Gastrocnemius medialis (tissue), 4 donors: Measurements from ENCODE around the gene STKLD1. TPM values are rescaled to one million over a fixed set of nuclear protein-coding genes. Genes with fewer than 3 reads are reported as not detected.
A peak's percentile ranks its signal among the peaks of the same experiment; 100 is the strongest.

Source experiments
- ATAC-seq, 2 donors: fragments of 150-250 bp; one replicate each; pipeline ENCODE4 v1.9.1; 2016
- DNase-seq, 2 donors: peaks; one replicate each; pipeline ENCODE4 v3.0.0-alpha.2; 2019
- H3K27ac ChIP-seq, 4 donors: fragments of 200-600 bp; sonication (generic); 1 replicate in 1 of 4; 2 replicates in 3 of 4; pipeline ENCODE4 v1.5.1; 2016 to 2018; ENCODE audit warnings: mild to moderate bottlenecking in 2 of 4, moderate library complexity in 1 of 4
- H3K27me3 ChIP-seq, 3 donors: fragments of 200-600 bp; sonication (generic) in 2 of 3; 1 replicate in 1 of 3; 2 replicates in 2 of 3; pipeline versions ENCODE4 v1.5.1 to v1.6.0; 2016 to 2019; ENCODE audit warnings: mild to moderate bottlenecking in 1 of 3, moderate library complexity in 1 of 3
- H3K36me3 ChIP-seq, 2 donors: fragments of 200-600 bp; sonication (generic) in 1 of 2; one replicate each; pipeline ENCODE4 v1.5.1; 2017 to 2018
- H3K4me1 ChIP-seq, 2 donors: fragments of 200-600 bp; sonication (generic) in 1 of 2; one replicate each; pipeline ENCODE4 v1.5.1; 2016 to 2017; ENCODE audit warnings: mild to moderate bottlenecking in 2 of 2
- H3K4me3 ChIP-seq, 4 donors: fragments of 200-600 bp; sonication (generic) in 3 of 4; 1 replicate in 1 of 4; 2 replicates in 3 of 4; pipeline ENCODE4 v1.5.1; 2016 to 2019; ENCODE audit warnings: mild to moderate bottlenecking in 2 of 4
- H3K9me3 ChIP-seq, 3 donors: fragments of 200-600 bp; sonication (generic) in 2 of 3; 1 replicate in 1 of 3; 2 replicates in 2 of 3; pipeline ENCODE4 v1.5.1; 2016 to 2019
- POLR2A ChIP-seq, 2 donors: fragments of 450-650 bp; IDR thresholded peaks; one replicate each; pipeline ENCODE4 v1.6.1; 2017; ENCODE audit warnings: antibody characterized with exemption in 2 of 2, mild to moderate bottlenecking in 2 of 2, moderate library complexity in 2 of 2
- in situ Hi-C, 4 donors: fragments of 200-750 bp; cut with MboI; loops; one replicate each; pipeline versions ENCODE4 v1.15.0 to v1.8.0; 2017; ENCODE audit warnings: low sequenced_read_pairs in 4 of 4
- intact Hi-C: fragments of 100-400 bp; cut with DNase I; formaldehyde crosslinking; loops from one replicate; pipeline ENCODE4 v1.15.1; 2023; ENCODE audit warnings: low total_unique reads
- total RNA-seq, 4 donors: library from RNA; depleted of rRNA; stranded (reverse); fragments of >200 nt; gene quantifications; one replicate each; pipeline versions ENCODE4 v1.1.0 to v1.2.3, GENCODE V29; 2016
- TF ChIP-seq, protein P1 (sequence below), 5 experiments: fragments of 450-650 bp in 3 of 5; fragments of 200-600 bp in 2 of 5; sonication (generic) in 2 of 5; IDR thresholded peaks in 4 of 5; conservative IDR thresholded peaks in 1 of 5; 1 replicate in 4 of 5; 2 replicates in 1 of 5; pipeline ENCODE4 v1.5.1; 2016 to 2019; ENCODE audit warnings: antibody characterized with exemption in 5 of 5, mild to moderate bottlenecking in 3 of 5, moderate library complexity in 3 of 5

The STKLD1 gene
- total RNA-seq, 4 donors from 2014 or later, result 0.35 to 1.4 (median 1.1) TPM; not detected in 1

DNA sequence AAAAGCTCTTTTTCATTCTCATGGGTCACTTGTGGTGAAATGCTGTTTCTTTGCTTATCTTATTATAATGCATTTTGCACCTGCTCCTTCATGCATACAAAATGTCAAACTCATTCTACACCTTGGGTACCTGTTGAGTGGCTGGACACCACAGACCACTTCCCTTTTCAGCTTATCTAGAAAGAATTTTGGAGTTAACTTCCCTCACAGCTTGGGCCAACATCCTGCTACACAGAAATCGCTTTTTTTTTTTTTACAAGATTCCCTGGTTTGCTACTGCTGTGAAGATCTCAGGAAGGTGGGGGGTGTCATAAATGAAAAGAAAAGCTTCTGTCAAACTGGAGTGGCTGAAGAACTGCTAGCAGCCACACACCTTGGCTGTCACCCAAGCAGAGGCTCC lies 39.0 kb downstream of the STKLD1 start:
- peaks cover 21 to 23% of the 10 kb centered on the region in 2 donors for H3K4me1 ChIP-seq
- H3K9me3 ChIP-seq, result no peaks in the 10 kb centered on the region
- H3K4me3 ChIP-seq, result no peak overlapping the region
- no peaks in the 10 kb centered on the region for H3K27me3 ChIP-seq
- intact Hi-C loops (loop anchor here (5.0 kb wide), 2 partner anchors 38 to 743 kb away; partner anchors contain the start of genes GTF3C4, STKLD1 and SURF4), in situ Hi-C loops (loop anchor here in 2 of 4 donors (10.0 kb wide), 1 partner anchor 70 kb away; no protein-coding TSS in a partner anchor)
- no peak overlapping the region for H3K27ac ChIP-seq
- DNase-seq (no peak), ATAC-seq (no peak)
- H3K36me3 ChIP-seq, result peaks cover 0 to 47% of the 10 kb centered on the region in 2 donors
- TF ChIP-seq, protein P1, sequence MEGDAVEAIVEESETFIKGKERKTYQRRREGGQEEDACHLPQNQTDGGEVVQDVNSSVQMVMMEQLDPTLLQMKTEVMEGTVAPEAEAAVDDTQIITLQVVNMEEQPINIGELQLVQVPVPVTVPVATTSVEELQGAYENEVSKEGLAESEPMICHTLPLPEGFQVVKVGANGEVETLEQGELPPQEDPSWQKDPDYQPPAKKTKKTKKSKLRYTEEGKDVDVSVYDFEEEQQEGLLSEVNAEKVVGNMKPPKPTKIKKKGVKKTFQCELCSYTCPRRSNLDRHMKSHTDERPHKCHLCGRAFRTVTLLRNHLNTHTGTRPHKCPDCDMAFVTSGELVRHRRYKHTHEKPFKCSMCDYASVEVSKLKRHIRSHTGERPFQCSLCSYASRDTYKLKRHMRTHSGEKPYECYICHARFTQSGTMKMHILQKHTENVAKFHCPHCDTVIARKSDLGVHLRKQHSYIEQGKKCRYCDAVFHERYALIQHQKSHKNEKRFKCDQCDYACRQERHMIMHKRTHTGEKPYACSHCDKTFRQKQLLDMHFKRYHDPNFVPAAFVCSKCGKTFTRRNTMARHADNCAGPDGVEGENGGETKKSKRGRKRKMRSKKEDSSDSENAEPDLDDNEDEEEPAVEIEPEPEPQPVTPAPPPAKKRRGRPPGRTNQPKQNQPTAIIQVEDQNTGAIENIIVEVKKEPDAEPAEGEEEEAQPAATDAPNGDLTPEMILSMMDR (IDR thresholded peaks at IDR 0.05 in 4 of 5, conservative IDR thresholded peaks at IDR 0.05 in 1 of 5), result no peak
- no peak for TF ChIP-seq POLR2A (IDR thresholded peaks at IDR 0.05)

DNA sequence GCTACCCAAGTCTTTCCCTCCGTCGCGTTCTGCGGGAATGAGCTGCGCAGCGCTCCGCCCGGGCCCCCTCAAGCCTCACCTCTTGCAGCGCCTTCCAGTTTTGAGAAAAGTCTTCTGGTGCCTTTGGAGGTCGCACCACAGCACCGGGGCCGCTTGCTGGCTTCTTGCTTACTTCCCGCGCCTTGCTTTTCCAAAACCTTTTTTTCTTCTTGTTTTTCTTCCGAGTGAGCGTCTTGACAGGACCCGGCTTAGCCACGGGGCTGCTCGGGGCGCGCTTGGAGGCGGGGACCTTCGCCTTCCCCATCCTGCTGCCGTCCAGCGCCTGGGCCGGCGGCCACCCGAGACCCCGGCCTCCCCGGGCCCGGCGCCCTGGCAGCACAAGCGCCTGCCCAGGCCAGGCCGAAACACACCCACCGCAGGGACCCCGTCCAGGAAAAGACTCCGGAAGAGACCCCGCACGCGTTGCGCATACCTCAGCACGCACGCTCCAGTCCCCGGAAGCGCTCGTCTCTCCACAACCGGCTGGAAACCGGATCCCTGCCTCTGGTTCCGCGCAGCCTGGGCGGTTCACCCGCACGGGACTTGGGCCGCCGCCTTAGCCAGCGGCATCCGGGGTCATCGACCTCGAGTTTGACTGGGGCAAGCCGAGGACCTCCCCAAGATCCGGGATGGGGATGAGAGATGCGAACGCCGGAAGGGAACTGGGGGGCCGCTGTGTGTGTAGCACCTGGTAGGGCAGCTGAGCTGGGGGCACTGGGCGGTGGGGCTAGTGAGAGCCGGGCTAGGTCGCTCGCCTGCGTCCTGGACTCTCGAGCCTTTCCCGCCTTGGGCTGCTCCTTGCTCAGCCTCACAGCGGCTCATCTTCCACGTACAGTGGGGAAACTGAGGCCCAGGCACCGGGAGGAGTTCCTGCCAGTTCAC lies 41.6 kb downstream of the STKLD1 start, which contains the start of gene REXO4:
TSS of gene REXO4 (minus strand) at position 470 of the 921 bp plus-strand sequence. CDS start at position 304, 166 bp downstream.
- intact Hi-C loops (loop anchor here (1.0 to 5.0 kb wide), 4 partner anchors 40 to 746 kb away; partner anchors contain the start of genes GTF3C4, STKLD1, SURF4 and SURF6), in situ Hi-C loops (loop anchor here in 2 of 4 donors (10.0 kb wide), 1 partner anchor 67 kb away; no protein-coding TSS in a partner anchor)
- peak; percentile 58 to 74 for DNase-seq
- ATAC-seq, result peak; percentile 94 to 95
- H3K27me3 ChIP-seq, result no peaks in the 10 kb centered on the region
- peak within 1 kb of the TSS; percentile 79 to 82 (median 82) for H3K4me3 ChIP-seq
- H3K4me1 ChIP-seq, result peaks cover 21 to 23% of the 10 kb centered on the region in 2 donors
- peak within 1 kb of the TSS; percentile 74 to 86 (median 84) for H3K27ac ChIP-seq
- no peaks in the 10 kb centered on the region for H3K9me3 ChIP-seq
- peaks cover 0 to 21% of the 10 kb centered on the region in 2 donors for H3K36me3 ChIP-seq
- TF ChIP-seq POLR2A (IDR thresholded peaks at IDR 0.05), result peak; percentile 17 to 45
- TF ChIP-seq, protein P1 (IDR thresholded peaks at IDR 0.05 in 4 of 5, conservative IDR thresholded peaks at IDR 0.05 in 1 of 5), result peak in 1 of 5 experiments; percentile 7

GRCh38 chr9:133419005-133419404 lies 42.8 kb downstream of the STKLD1 start:
- peak overlapping the region in 1 of 4 donors; percentile 85 for H3K27ac ChIP-seq
- intact Hi-C loops, result loop anchor here (2.0 to 5.0 kb wide), 3 partner anchors 42 to 747 kb away; partner anchors contain the start of genes GTF3C4, STKLD1 and SURF4
- in situ Hi-C loops, result loop anchor here in 2 of 4 donors (10.0 kb wide), 1 partner anchor 66 kb away; no protein-coding TSS in a partner anchor
- DNase-seq, result no peak
- H3K9me3 ChIP-seq, result no peaks in the 10 kb centered on the region
- no peak for ATAC-seq
- peaks cover 0 to 11% of the 10 kb centered on the region in 2 donors for H3K36me3 ChIP-seq
- H3K27me3 ChIP-seq, result no peaks in the 10 kb centered on the region
- peaks cover 21 to 23% of the 10 kb centered on the region in 2 donors for H3K4me1 ChIP-seq
- TF ChIP-seq POLR2A (IDR thresholded peaks at IDR 0.05), result no peak
- TF ChIP-seq, protein P1 (IDR thresholded peaks at IDR 0.05 in 4 of 5, conservative IDR thresholded peaks at IDR 0.05 in 1 of 5), result no peak
- H3K4me3 ChIP-seq, result peak overlapping the region in 2 of 4 donors; percentile 82

GRCh38 chr9:133420392-133420827 lies 44.2 kb downstream of the STKLD1 start:
- ATAC-seq, result no peak
- intact Hi-C loops, result no loop called here

More at GRCh38 chr9:133420392-133420827, 44.2 kb downstream of the STKLD1 start:
- Histone ChIP-seq H3K27ac (no peak overlapping the region), H3K9me3 (no peaks in the 10 kb centered on the region), H3K4me1 (peaks cover 23 to 29% of the 10 kb centered on the region in 2 donors), H3K4me3 (no peak overlapping the region), H3K36me3 (no peaks in the 10 kb centered on the region), H3K27me3 (no peaks in the 10 kb centered on the region)
- no peak for TF ChIP-seq POLR2A (IDR thresholded peaks at IDR 0.05)
- in situ Hi-C loops, result no loop called here
- DNase-seq, result no peak
